Stomach (tissue), 9 donors: ENCODE results near the gene BRI3BP. TPM values are rescaled to one million over a fixed set of nuclear protein-coding genes. Genes with fewer than 3 reads are reported as not detected.

Source experiments
- DNase-seq, 2 donors: peaks; one replicate each; pipeline versions ENCODE4 v3.0.0 to v3.0.0-alpha.2; 2013 to 2019
- H3K27ac ChIP-seq, 5 donors: fragments of 200-600 bp in 4 of 5; sonication (generic) in 4 of 5; one replicate each; pipeline ENCODE4 v1.5.1; 2013 to 2019; ENCODE audit warnings: mild to moderate bottlenecking in 1 of 5, moderate library complexity in 1 of 5
- H3K27me3 ChIP-seq, 3 donors: fragments of 200-600 bp; sonication (generic); one replicate each; pipeline ENCODE4 v1.5.1; 2017 to 2019; ENCODE audit warnings: mixed run types in 1 of 3
- H3K36me3 ChIP-seq, 4 donors: fragments of 200-600 bp; sonication (generic); 1 replicate in 3 of 4; 2 replicates in 1 of 4; pipeline ENCODE4 v1.5.1; 2016 to 2019
- H3K4me1 ChIP-seq, 4 donors: fragments of 200-600 bp; sonication (generic); one replicate each; pipeline ENCODE4 v1.5.1; 2016 to 2019
- H3K4me3 ChIP-seq, 4 donors: fragments of 200-600 bp; sonication (generic) in 3 of 4; one replicate each; pipeline ENCODE4 v1.5.1; 2016 to 2019; ENCODE audit warnings: mild to moderate bottlenecking in 1 of 4
- H3K9me3 ChIP-seq, 4 donors: fragments of 200-600 bp; sonication (generic); one replicate each; pipeline ENCODE4 v1.5.1; 2016 to 2019
- CTCF ChIP-seq, 7 experiments: fragments of 450-650 bp in 4 of 7; fragments of 200-600 bp in 3 of 7; sonication (generic) in 3 of 7; IDR thresholded peaks; one replicate each; pipeline ENCODE4 v1.5.1; 2016 to 2019; ENCODE audit warnings: antibody characterized with exemption in 7 of 7, control low read depth in 2 of 7, mild to moderate bottlenecking in 1 of 7
- EP300 ChIP-seq: sonication (generic); formaldehyde crosslinking; IDR thresholded peaks from one replicate; pipeline ENCODE4 v1.6.1; 2017; ENCODE audit warnings: antibody characterized with exemption
- POLR2A ChIP-seq, 4 donors: fragments of 450-650 bp; IDR thresholded peaks; one replicate each; pipeline ENCODE4 v1.6.1; 2016; ENCODE audit warnings: antibody characterized with exemption in 4 of 4, control low read depth in 2 of 4, mild to moderate bottlenecking in 1 of 4, moderate library complexity in 1 of 4
- POLR2AphosphoS5 ChIP-seq, 3 donors: sonication (generic); formaldehyde crosslinking; IDR thresholded peaks; one replicate each; pipeline ENCODE4 v1.6.1; 2016; ENCODE audit warnings: antibody characterized with exemption in 3 of 3
- WGBS, 5 donors: extraction: QIAGEN DNeasy Blood & Tissue Kit in 3 of 5; methylation state at CpG; one replicate each; pipeline versions ENCODE4 v1.1.5 to v1.1.7; 2013 to 2018; 5-methylcytosine and 5-hydroxymethylcytosine counted together
- intact Hi-C: fragments of 100-400 bp; cut with DNase I; formaldehyde crosslinking; loops from one replicate; pipeline ENCODE4 v1.15.1; 2023; ENCODE audit warnings: low total_unique reads
- polyA plus RNA-seq, 3 donors: library from polyadenylated mRNA; stranded (reverse); fragments of 200-250 nt; gene quantifications; one replicate each; pipeline ENCODE4 v1.2.3, GENCODE V29; 2013
- total RNA-seq, 5 donors: library from RNA; depleted of rRNA; stranded (reverse); fragments of >200 nt; gene quantifications; one replicate each; pipeline versions ENCODE4 v1.1.0 to v1.2.3, GENCODE V29; 2014 to 2016
- donor health status: healthy with polysubstance abuse.
- donor health status: Bipolar disorder and iron deficiency.
- donor health status: healthy.

The BRI3BP gene
- total and polyA plus RNA-seq, 8 donors, result 1.2 to 24.3 (median 4.1) TPM

GRCh38 chr12:125001636-125002035, 8.2 kb downstream of the BRI3BP start:
- Histone ChIP-seq H3K27ac (no peak overlapping the region), H3K27me3 (no peaks in the 10 kb centered on the region), H3K4me1 (no peaks in the 10 kb centered on the region), H3K9me3 (no peaks in the 10 kb centered on the region), H3K4me3 (no peak overlapping the region), H3K36me3 (no peaks in the 10 kb centered on the region)
- WGBS, 5 donors, result 94 to 97% (median 96%) methylated on average over 3 of the region's 3 CpGs
- no peak for TF ChIP-seq CTCF (IDR thresholded peaks at IDR 0.05)
- no peak for TF ChIP-seq POLR2AphosphoS5 (IDR thresholded peaks at IDR 0.05)
- TF ChIP-seq POLR2A (IDR thresholded peaks at IDR 0.05), result no peak
- TF ChIP-seq EP300, result no peak
- DNase-seq, result no peak
- intact Hi-C loops, result no loop called here

- Histone ChIP-seq H3K4me3 (no peak overlapping the region), H3K36me3 (no peaks in the 10 kb centered on the region), H3K27ac (no peak overlapping the region), H3K27me3 (no peaks in the 10 kb centered on the region), H3K4me1 (no peaks in the 10 kb centered on the region), H3K9me3 (no peaks in the 10 kb centered on the region)
- TF ChIP-seq POLR2A (IDR thresholded peaks at IDR 0.05) (no peak), CTCF (IDR thresholded peaks at IDR 0.05) (no peak), POLR2AphosphoS5 (IDR thresholded peaks at IDR 0.05) (no peak), EP300 (no peak)
- DNase-seq, result no peak
- 80 to 86% (median 84%) methylated on average over 9 of the region's 9 CpGs for WGBS, 5 donors
- intact Hi-C loops, result no loop called here
Observed at GRCh38 chr12:125003021-125003420, 9.6 kb downstream of the BRI3BP start.

- intact Hi-C loops, result no loop called here
- DNase-seq, result no peak
- Histone ChIP-seq H3K9me3 (no peaks in the 10 kb centered on the region), H3K36me3 (no peaks in the 10 kb centered on the region), H3K4me1 (no peaks in the 10 kb centered on the region), H3K27me3 (no peaks in the 10 kb centered on the region), H3K27ac (no peak overlapping the region), H3K4me3 (no peak overlapping the region)
- WGBS, 5 donors, result 94 to 99% (median 95%) methylated on average over 6 of the region's 6 CpGs
- TF ChIP-seq POLR2A (IDR thresholded peaks at IDR 0.05) (no peak), EP300 (no peak), CTCF (IDR thresholded peaks at IDR 0.05) (no peak), POLR2AphosphoS5 (IDR thresholded peaks at IDR 0.05) (no peak)
Observed at GRCh38 chr12:125004621-125005020, 11.2 kb downstream of the BRI3BP start.

- TF ChIP-seq EP300, result no peak
- no peak for TF ChIP-seq POLR2A (IDR thresholded peaks at IDR 0.05)
- no peak for TF ChIP-seq CTCF (IDR thresholded peaks at IDR 0.05)
- TF ChIP-seq POLR2AphosphoS5 (IDR thresholded peaks at IDR 0.05), result no peak
- intact Hi-C loops, result no loop called here
- 91 to 96% (median 93%) methylated on average over 14 of the region's 14 CpGs for WGBS, 5 donors
- Histone ChIP-seq H3K9me3 (no peaks in the 10 kb centered on the region), H3K4me3 (no peak overlapping the region), H3K36me3 (no peaks in the 10 kb centered on the region), H3K27me3 (no peaks in the 10 kb centered on the region), H3K4me1 (no peaks in the 10 kb centered on the region), H3K27ac (no peak overlapping the region)
- DNase-seq, result no peak
Observed at GRCh38 chr12:125005652-125006051, 12.2 kb downstream of the BRI3BP start.
